Measurements from ENCODE around the gene PFKFB3.
"Not testable (repeated sequence)": the region's sequence is repeated elsewhere in the genome, so short reads cannot be mapped to it uniquely, and the experiment has no call there.

Gene PFKFB3

DNA sequence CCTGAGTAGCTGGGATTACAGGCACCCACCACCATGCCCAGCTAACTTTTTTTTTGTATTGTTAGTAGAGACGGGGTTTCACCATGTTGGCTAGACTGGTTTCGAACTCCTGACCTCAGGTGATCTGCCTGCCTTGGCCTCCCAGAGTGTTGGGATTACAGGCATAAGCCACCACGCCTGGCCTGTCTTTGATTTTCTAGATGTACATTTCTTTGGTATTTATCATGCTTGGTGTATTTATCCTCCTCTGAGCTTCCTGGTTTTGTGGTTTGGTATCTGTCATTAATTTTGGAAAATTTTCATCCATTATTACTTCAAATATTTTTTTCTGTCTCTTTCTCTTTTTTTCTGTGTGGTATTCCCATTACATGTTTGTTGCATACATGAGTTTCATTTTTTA, 87.9 kb downstream of the PFKFB3 start:
- H2BK15ac ChIP-seq (replicated peaks; ENCODE audit: low read depth); H3K79me1 ChIP-seq (ENCODE audit: low read length); H3K9ac ChIP-seq (ENCODE audit: low read length); H3K23ac ChIP-seq (ENCODE audit: low read length); H4K8ac ChIP-seq (ENCODE audit: low read depth, low read length); H3K36me3 ChIP-seq (ENCODE audit: control insufficient read depth, insufficient read depth, low read length); H3K4me3 ChIP-seq (ENCODE audit: low read length); H3K4me1 ChIP-seq (ENCODE audit: control insufficient read depth, low read depth, low read length); H4K5ac ChIP-seq (ENCODE audit: low read length); DNase-seq; H3K27me3 ChIP-seq (ENCODE audit: insufficient read depth, low read length, poor library complexity); H3K4me2 ChIP-seq (ENCODE audit: low read length); H3K4ac ChIP-seq (ENCODE audit: low read depth, low read length); H3K56ac ChIP-seq (ENCODE audit: low read length); H3K79me2 ChIP-seq (ENCODE audit: control insufficient read depth, insufficient read depth, low read length); H2BK120ac ChIP-seq (ENCODE audit: low read depth, low read length); H3K27ac ChIP-seq (ENCODE audit: low read depth, low read length); H2BK5ac ChIP-seq (ENCODE audit: low read length); H3K18ac ChIP-seq (ENCODE audit: low read length); H2AK5ac ChIP-seq (ENCODE audit: low read length): not testable (repeated sequence)
- no CpG with 5 or more reads among the region's 3 CpGs for WGBS (ENCODE audit: extremely low coverage, insufficient coverage, low lambda C conversion rate)

DNA sequence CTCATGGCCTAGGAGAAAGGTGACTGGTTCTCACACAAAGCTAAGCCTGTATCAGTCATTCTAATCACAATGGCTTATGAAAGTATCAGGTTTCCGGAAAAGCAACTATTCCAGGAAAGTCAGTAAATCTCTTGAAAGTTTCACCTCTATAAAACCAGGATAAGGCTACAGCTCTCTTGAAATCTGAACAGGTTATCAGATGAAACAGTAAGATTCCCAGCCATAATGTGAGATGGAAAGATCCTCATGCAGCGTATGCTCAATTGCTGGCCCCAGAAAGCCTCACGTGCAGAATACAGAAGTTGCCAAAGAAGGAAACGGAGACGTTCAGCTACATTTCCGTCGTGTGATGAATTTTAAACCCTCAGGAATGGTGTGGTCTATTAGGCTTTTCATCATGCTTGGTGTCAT, 90.0 kb downstream of the PFKFB3 start:
- whole genome bisulfite sequencing (ENCODE audit: extremely low coverage, insufficient coverage, low lambda C conversion rate), result no CpG with 5 or more reads among the region's 7 CpGs
- no peaks in the 10 kb centered on the region for H3K79me1 ChIP-seq (ENCODE audit: low read length)
- no peak overlapping the region for H3K23ac ChIP-seq (ENCODE audit: low read length)
- no peak overlapping the region for H3K4me3 ChIP-seq (ENCODE audit: low read length)
- no peaks in the 10 kb centered on the region for H3K36me3 ChIP-seq (ENCODE audit: control insufficient read depth, insufficient read depth, low read length)
- H2BK5ac ChIP-seq (ENCODE audit: low read length), result no peak overlapping the region
- no peak overlapping the region for H3K4ac ChIP-seq (ENCODE audit: low read depth, low read length)
- H2AK5ac ChIP-seq (ENCODE audit: low read length), result no peak overlapping the region
- H3K27me3 ChIP-seq (ENCODE audit: insufficient read depth, low read length, poor library complexity), result no peaks in the 10 kb centered on the region
- H3K18ac ChIP-seq (ENCODE audit: low read length), result no peak overlapping the region
- no peak overlapping the region for H3K56ac ChIP-seq (ENCODE audit: low read length)
- no peak overlapping the region for H2BK120ac ChIP-seq (ENCODE audit: low read depth, low read length)
- H3K79me2 ChIP-seq (ENCODE audit: control insufficient read depth, insufficient read depth, low read length), result no peaks in the 10 kb centered on the region
- no peak overlapping the region for H4K5ac ChIP-seq (ENCODE audit: low read length)
- DNase-seq, result no peak
- no peak overlapping the region for H3K9ac ChIP-seq (ENCODE audit: low read length)
- no peak overlapping the region for H3K4me2 ChIP-seq (ENCODE audit: low read length)
- peaks cover 6% of the 10 kb centered on the region for H3K4me1 ChIP-seq (ENCODE audit: control insufficient read depth, low read depth, low read length)
- H4K8ac ChIP-seq (ENCODE audit: low read depth, low read length), result no peak overlapping the region
- no peak overlapping the region for H2BK15ac ChIP-seq (replicated peaks; ENCODE audit: low read depth)
- no peak overlapping the region for H3K27ac ChIP-seq (ENCODE audit: low read depth, low read length)

DNA sequence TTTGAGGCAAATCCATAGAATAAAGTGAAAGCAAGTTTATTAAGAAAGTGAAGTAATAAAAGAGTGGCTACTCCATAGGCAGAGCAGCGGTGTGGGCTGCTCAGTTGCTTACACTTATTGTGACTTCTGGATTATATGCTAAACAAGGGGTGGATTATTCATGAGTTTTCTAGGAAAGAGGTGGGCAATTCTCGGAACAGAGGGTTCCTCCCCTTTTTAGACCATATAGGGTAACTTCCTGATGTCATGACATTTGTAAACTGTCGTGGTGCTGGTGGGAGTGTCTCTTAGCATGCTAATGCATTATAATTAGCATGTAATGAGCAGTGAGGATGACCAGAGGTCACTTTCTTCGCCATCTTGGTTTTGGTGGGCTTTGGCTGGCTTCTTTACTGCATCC, 93.7 kb downstream of the PFKFB3 start:
- DNase-seq; H3K4ac ChIP-seq (ENCODE audit: low read depth, low read length); H3K79me1 ChIP-seq (ENCODE audit: low read length); H3K4me3 ChIP-seq (ENCODE audit: low read length); H3K18ac ChIP-seq (ENCODE audit: low read length); H2BK15ac ChIP-seq (replicated peaks; ENCODE audit: low read depth); H3K9ac ChIP-seq (ENCODE audit: low read length); H3K4me1 ChIP-seq (ENCODE audit: control insufficient read depth, low read depth, low read length); H3K23ac ChIP-seq (ENCODE audit: low read length); H3K27me3 ChIP-seq (ENCODE audit: insufficient read depth, low read length, poor library complexity); H3K79me2 ChIP-seq (ENCODE audit: control insufficient read depth, insufficient read depth, low read length); H3K27ac ChIP-seq (ENCODE audit: low read depth, low read length); H4K5ac ChIP-seq (ENCODE audit: low read length); H4K8ac ChIP-seq (ENCODE audit: low read depth, low read length); H2BK120ac ChIP-seq (ENCODE audit: low read depth, low read length); H2BK5ac ChIP-seq (ENCODE audit: low read length); H3K56ac ChIP-seq (ENCODE audit: low read length); H2AK5ac ChIP-seq (ENCODE audit: low read length); H3K4me2 ChIP-seq (ENCODE audit: low read length); H3K36me3 ChIP-seq (ENCODE audit: control insufficient read depth, insufficient read depth, low read length): not testable (repeated sequence)
- WGBS (ENCODE audit: extremely low coverage, insufficient coverage, low lambda C conversion rate), result no CpG with 5 or more reads among the region's 4 CpGs

DNA sequence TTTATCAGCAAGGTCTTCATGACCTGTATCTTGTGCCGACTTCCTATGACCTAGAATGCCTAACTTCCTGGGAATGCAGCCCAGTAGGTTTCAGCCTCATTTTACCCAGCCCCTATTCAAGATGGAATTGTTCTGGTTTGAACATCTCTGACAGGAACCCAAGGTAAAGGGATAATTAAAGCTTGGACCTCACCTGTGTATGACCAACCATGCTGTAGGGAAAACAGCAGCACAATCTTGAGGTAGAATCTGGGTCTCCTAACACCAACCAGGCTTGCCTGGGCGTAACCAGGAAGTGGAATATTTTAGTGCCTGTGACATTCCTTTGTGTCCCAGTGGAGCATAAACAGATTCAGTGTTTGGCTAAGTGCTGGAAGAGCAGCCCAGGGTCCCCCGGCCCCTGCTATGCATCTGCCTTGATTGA, 94.1 kb downstream of the PFKFB3 start:
- H3K4me1 ChIP-seq (ENCODE audit: control insufficient read depth, low read depth, low read length), result peaks cover 6% of the 10 kb centered on the region
- no peak overlapping the region for H2BK15ac ChIP-seq (replicated peaks; ENCODE audit: low read depth)
- no peak overlapping the region for H2BK120ac ChIP-seq (ENCODE audit: low read depth, low read length)
- no peak overlapping the region for H3K9ac ChIP-seq (ENCODE audit: low read length)
- no peaks in the 10 kb centered on the region for H3K79me2 ChIP-seq (ENCODE audit: control insufficient read depth, insufficient read depth, low read length)
- DNase-seq, result peak; percentile 78
- no peak overlapping the region for H2BK5ac ChIP-seq (ENCODE audit: low read length)
- no peak overlapping the region for H3K4me3 ChIP-seq (ENCODE audit: low read length)
- H3K79me1 ChIP-seq (ENCODE audit: low read length), result no peaks in the 10 kb centered on the region
- no peak overlapping the region for H4K5ac ChIP-seq (ENCODE audit: low read length)
- H3K18ac ChIP-seq (ENCODE audit: low read length), result no peak overlapping the region
- no peak overlapping the region for H3K4me2 ChIP-seq (ENCODE audit: low read length)
- no peak overlapping the region for H4K8ac ChIP-seq (ENCODE audit: low read depth, low read length)
- no peaks in the 10 kb centered on the region for H3K27me3 ChIP-seq (ENCODE audit: insufficient read depth, low read length, poor library complexity)
- H3K36me3 ChIP-seq (ENCODE audit: control insufficient read depth, insufficient read depth, low read length), result no peaks in the 10 kb centered on the region
- no peak overlapping the region for H3K27ac ChIP-seq (ENCODE audit: low read depth, low read length)
- no CpG with 5 or more reads among the region's 3 CpGs for WGBS (ENCODE audit: extremely low coverage, insufficient coverage, low lambda C conversion rate)
- H3K56ac ChIP-seq (ENCODE audit: low read length), result no peak overlapping the region
- no peak overlapping the region for H3K23ac ChIP-seq (ENCODE audit: low read length)
- no peak overlapping the region for H2AK5ac ChIP-seq (ENCODE audit: low read length)
- no peak overlapping the region for H3K4ac ChIP-seq (ENCODE audit: low read depth, low read length)

DNA sequence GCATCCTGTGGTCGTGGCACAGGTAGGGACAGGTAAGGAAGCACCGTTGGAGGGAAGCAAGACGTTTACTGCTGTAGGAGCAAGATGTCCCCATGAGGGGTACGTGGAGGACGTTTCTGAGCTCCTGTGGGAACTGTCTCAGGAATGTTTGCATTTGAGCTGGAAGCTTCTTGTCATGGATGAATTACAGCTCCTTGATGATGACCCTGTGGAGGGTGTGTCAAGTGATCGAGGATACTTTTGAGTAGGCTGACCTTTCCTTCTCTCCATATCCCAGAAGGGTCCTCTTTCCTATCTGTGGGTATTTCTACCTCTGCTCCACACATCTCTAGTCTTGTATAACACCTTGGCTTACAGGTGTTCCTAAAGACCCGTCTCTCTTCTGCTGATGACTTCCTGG, 94.8 kb downstream of the PFKFB3 start:
- Histone ChIP-seq H2AK5ac (ENCODE audit: low read length) (no peak overlapping the region), H2BK120ac (ENCODE audit: low read depth, low read length) (no peak overlapping the region), H3K4me3 (ENCODE audit: low read length) (no peak overlapping the region), H4K8ac (ENCODE audit: low read depth, low read length) (no peak overlapping the region), H3K18ac (ENCODE audit: low read length) (no peak overlapping the region), H3K23ac (ENCODE audit: low read length) (no peak overlapping the region), H3K4ac (ENCODE audit: low read depth, low read length) (no peak overlapping the region), H3K36me3 (ENCODE audit: control insufficient read depth, insufficient read depth, low read length) (no peaks in the 10 kb centered on the region), H3K79me2 (ENCODE audit: control insufficient read depth, insufficient read depth, low read length) (no peaks in the 10 kb centered on the region), H3K9ac (ENCODE audit: low read length) (no peak overlapping the region), H3K27ac (ENCODE audit: low read depth, low read length) (no peak overlapping the region), H2BK5ac (ENCODE audit: low read length) (no peak overlapping the region), H3K4me2 (ENCODE audit: low read length) (no peak overlapping the region), H2BK15ac (replicated peaks; ENCODE audit: low read depth) (no peak overlapping the region), H4K5ac (ENCODE audit: low read length) (no peak overlapping the region), H3K79me1 (ENCODE audit: low read length) (no peaks in the 10 kb centered on the region), H3K56ac (ENCODE audit: low read length) (no peak overlapping the region), H3K27me3 (ENCODE audit: insufficient read depth, low read length, poor library complexity) (no peaks in the 10 kb centered on the region), H3K4me1 (ENCODE audit: control insufficient read depth, low read depth, low read length) (peaks cover 6% of the 10 kb centered on the region)
- DNase-seq, result no peak
- WGBS (ENCODE audit: extremely low coverage, insufficient coverage, low lambda C conversion rate), result no CpG with 5 or more reads among the region's 7 CpGs

DNA sequence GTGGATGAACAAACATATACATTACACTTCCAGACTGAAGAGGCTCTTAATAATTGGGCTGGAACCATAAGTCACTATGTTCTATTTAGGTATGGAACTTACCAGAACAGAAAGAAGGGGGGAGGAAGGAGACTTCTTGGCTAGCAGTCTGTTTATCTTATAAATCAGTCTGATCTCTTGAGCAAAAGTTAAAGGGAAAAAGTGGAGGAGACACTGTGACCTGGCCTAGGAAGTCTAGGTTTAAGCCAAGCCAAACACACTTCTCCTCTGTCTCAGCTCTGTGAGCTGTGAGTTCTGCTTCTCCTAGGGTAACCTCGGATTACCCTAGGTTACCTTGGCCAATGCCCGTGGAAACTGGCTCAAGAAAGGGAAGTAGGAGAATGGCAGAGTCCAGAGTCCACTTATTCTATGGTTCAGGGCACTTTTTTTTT, 95.2 kb downstream of the PFKFB3 start:
- DNase-seq, result no peak
- no CpG with 5 or more reads among the region's 2 CpGs for WGBS (ENCODE audit: extremely low coverage, insufficient coverage, low lambda C conversion rate)
- no peak overlapping the region for H2BK120ac ChIP-seq (ENCODE audit: low read depth, low read length)
- no peak overlapping the region for H3K18ac ChIP-seq (ENCODE audit: low read length)
- no peak overlapping the region for H3K4me2 ChIP-seq (ENCODE audit: low read length)
- no peak overlapping the region for H2AK5ac ChIP-seq (ENCODE audit: low read length)
- no peak overlapping the region for H3K4me3 ChIP-seq (ENCODE audit: low read length)
- no peaks in the 10 kb centered on the region for H3K79me2 ChIP-seq (ENCODE audit: control insufficient read depth, insufficient read depth, low read length)
- H3K27me3 ChIP-seq (ENCODE audit: insufficient read depth, low read length, poor library complexity), result no peaks in the 10 kb centered on the region
- no peak overlapping the region for H4K5ac ChIP-seq (ENCODE audit: low read length)
- no peak overlapping the region for H3K56ac ChIP-seq (ENCODE audit: low read length)
- no peak overlapping the region for H3K9ac ChIP-seq (ENCODE audit: low read length)
- H2BK15ac ChIP-seq (replicated peaks; ENCODE audit: low read depth), result no peak overlapping the region
- H3K79me1 ChIP-seq (ENCODE audit: low read length), result no peaks in the 10 kb centered on the region
- H3K4me1 ChIP-seq (ENCODE audit: control insufficient read depth, low read depth, low read length), result peaks cover 6% of the 10 kb centered on the region
- no peak overlapping the region for H3K4ac ChIP-seq (ENCODE audit: low read depth, low read length)
- no peak overlapping the region for H3K27ac ChIP-seq (ENCODE audit: low read depth, low read length)
- H4K8ac ChIP-seq (ENCODE audit: low read depth, low read length), result no peak overlapping the region
- no peaks in the 10 kb centered on the region for H3K36me3 ChIP-seq (ENCODE audit: control insufficient read depth, insufficient read depth, low read length)
- no peak overlapping the region for H3K23ac ChIP-seq (ENCODE audit: low read length)
- no peak overlapping the region for H2BK5ac ChIP-seq (ENCODE audit: low read length)

All from mesendoderm (in vitro differentiated cells).